Parietal lobe (tissue), 2 donors: ENCODE results near the gene AKAP10. TPM values are rescaled to one million over a fixed set of nuclear protein-coding genes. Genes with fewer than 3 reads are reported as not detected.

Experiments
- small RNA-seq: library from RNA; depleted of rRNA; stranded (forward); fragments of <200 nt; gene quantifications from one replicate; pipeline ENCODE3, GENCODE V24; 2014; ENCODE audit warnings: low replicate concordance
- total RNA-seq: library from RNA; depleted of rRNA; stranded (reverse); fragments of >200 nt; gene quantifications from one replicate; pipeline ENCODE4 v1.2.3, GENCODE V29; 2014

AKAP10 gene
- total RNA-seq, result 54.5 TPM

DNA sequence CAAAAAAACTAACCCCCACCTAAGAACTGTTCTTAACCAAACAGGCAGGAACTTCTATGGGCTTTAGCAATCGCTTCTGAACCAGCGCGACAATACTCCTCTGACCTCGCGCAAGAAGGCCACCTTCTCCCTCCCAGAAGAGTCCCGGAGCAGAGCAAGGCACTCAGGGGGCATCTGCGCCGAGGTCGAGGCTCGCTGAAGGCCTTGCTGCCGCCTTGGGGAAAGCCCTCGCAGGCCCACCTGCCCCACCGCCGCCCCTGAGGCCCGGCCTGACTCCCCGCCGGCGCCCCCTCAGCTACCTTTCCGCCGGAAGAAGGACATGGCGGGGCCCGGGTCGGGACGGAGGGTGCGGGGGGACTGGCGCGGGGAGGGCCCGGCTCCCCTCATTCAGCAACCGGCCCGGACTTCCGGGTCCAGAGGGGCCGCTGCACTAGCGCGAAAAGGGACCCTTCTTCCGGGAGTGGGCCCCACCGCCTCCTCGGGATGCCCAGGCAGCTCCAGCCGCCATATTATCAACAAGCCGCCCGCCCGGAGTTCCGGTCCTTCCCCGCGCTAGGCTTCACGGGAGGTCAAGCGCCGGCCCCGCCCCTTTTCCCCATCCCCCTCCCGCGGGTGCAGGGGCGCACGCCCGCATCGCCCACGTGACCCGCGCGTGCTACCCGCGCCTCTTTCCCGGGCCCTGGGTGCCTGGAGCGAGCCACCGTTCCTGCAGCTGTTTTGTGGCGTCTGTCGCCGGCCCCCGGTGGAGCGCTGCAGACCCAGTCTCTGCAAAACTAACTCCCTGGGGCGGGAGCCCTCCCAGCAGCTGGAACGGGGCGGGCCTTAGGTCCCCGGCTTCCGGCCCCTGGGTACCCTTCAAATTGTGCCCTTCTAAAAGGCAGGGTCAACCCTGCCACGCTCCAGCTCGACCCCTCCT is at the start of gene AKAP10:
AKAP10 (minus strand) TSS at position 536 of the 916 bp plus-strand sequence; CDS start at position 387, 149 bp downstream.

GRCh38 chr17:20009302-20010098 is 31.9 kb upstream of the AKAP10 start, which contains the start of gene SPECC1:
SPECC1 (plus strand) TSS chr17:20009359; CDS start chr17:20096652, 87,293 bp downstream.

GRCh38 chr17:19867329-19868078 is 110.1 kb downstream of the AKAP10 start, which contains the start of gene ULK2:
ULK2 (minus strand) TSS chr17:19867936; CDS start chr17:19867417, 519 bp downstream.

Small RNA genes lying within 50 kb of the gene (small RNA-seq; reads per million reads assigned to genes)
- not detected for gene AC015726.2

Other genes with a start within 250 kb of the AKAP10 start
- gene ALDH3A1, start 229.5 kb downstream of the AKAP10 start, total RNA-seq, result not detected
- gene ULK2, start 109.9 kb downstream of the AKAP10 start, total RNA-seq, result 178 TPM
- gene SPECC1, start 31.5 kb upstream of the AKAP10 start, total RNA-seq, result 58.8 TPM